ENCODE measurements around the gene SVEP1.

GRCh38 chr9:110604171-110604601 lies 24.6 kb upstream of the SVEP1 start:
- TF ChIP-seq CTCF (conservative IDR thresholded peaks at IDR 0.05) (no peak), ZFX (IDR thresholded peaks at IDR 0.05) (no peak)
